Non-pigmented ciliary epithelial cell (primary cell): ENCODE data around the gene USF3.
"Not testable (repeated sequence)": the region's sequence is repeated elsewhere in the genome, so short reads cannot be mapped to it uniquely, and the experiment has no call there.

Experiments used
- DNase-seq: peaks from one replicate; pipeline ENCODE4 v3.0.0-alpha.2; 2010; ENCODE audit warnings: low read depth

The USF3 gene

DNA sequence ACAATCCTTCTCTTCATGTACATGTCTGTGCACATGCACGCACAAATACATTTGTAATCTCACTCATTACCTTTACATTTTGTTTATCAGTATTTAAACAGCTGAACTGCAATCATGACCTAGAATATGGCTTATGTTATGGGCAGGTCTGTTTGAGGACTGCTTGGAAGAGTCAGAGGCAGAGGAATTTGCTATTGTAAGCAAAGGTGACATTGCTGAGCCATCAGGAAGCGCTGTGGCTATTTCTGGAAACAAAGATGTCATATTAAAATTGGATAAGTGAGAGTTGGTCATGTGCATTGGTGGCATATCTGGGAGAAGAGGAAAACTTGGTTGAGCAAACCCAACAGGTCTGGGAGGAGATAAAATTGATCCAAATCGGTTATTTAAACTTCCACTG is 41.6 kb downstream of the USF3 start:
- no peak for DNase-seq

DNA sequence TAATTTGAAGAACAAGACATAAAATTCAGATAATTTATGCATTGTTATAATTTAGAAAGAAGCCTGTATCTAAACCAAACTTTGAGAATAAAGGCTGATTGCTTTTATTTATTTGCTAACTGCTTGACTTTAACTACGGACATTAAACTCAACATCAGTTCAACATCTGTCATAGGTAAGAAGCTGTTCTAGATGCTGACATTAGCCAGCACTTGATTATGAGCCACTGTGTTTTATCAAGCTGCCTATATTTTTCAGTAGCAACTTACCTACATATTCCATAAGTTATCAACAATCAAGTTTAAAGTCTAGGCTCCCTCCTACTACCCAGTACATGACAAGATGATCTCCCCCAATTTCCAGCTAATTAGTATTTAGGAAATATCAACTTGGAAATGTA is 42.1 kb downstream of the USF3 start:
- no peak for DNase-seq

DNA sequence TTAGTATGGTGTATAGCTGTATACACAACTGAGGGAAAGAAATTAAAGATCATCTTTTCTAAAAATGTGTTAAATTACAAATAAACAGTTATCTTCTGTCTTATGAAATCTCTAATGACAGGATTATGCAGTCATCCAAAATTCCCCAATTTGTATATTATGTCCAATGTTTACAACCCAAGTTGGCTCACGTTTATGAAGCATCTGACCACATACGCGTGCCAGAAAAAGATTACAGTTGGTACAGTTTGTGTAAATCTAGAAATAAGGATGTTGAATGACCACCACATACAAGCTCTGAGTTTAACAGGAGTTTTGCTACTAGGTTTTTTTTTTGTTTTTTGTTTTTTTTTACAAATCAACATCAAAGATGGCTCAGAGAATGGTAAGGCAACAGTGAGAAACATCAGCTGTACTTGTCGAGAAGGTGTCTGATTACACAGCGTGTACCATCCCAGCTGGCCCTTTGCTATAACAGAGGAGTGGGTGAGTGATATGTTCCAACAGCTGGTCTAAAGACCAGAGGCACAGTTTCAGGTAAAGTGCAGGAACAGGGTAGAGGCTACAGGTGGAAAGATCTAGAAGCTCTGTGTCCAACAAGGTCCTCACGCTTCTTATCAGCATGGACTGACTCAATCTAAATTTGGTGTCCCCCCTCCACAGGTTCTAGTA is 47.1 kb downstream of the USF3 start:
- no peak for DNase-seq

DNA sequence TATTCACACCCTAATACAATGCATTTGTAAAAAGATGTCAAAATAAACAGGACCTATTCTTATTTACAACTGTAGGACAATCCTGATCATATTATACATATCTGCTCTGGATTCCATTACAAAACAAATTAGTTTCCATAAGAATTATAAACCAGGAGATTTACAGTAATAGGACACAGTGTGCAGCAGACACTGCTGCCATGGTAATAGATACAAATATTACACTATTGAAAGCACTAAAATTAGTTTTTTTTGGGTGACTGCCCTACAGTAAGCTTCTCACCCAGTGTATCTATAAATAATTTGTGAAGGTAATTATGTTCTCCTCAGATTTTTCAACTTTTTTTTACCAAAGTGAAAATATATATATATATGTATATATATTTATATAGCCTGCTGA is 47.9 kb downstream of the USF3 start:
- no peak for DNase-seq

GRCh38 chr3:113643583-113643982 is 52.9 kb downstream of the USF3 start:
- no peak for DNase-seq

DNA sequence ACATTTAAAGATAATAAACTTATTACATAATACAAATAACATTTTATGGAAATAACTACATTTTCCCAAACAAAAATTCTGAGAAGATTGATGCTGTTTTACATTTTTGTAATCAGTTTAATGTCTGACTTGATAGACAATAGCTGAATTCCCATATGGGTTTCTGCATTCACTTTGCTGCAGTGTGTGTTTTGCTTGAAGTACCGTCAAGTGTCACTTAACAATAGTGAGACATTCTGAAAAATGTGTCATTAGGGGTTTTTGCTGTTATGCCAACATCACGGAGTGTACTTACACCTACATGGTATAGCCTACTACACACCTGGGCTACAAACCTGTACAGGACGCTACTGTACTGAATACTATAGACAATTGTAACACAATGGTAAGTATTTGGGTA is 57.5 kb downstream of the USF3 start:
- DNase-seq: no peak

GRCh38 chr3:113637756-113638155 is 58.7 kb downstream of the USF3 start:
- no peak for DNase-seq

DNA sequence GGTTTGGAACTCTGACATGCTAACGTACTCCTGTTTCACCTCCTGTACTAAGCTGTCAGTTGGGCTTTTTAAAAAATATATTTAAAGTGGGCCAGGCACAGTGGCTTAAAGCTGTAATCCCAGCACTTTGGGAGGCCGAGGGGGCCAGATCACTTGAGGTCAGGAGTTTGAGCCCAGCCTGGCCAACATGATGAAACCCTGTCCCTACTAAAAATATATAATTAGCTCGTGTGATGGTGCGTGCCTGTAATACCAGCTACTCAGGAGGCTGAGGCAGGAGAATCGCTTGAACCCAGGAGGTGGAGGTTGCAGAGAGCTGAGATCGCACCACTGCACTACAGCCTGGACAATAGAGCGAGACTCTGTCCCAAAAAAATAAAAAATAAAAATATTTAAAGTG is 60.4 kb downstream of the USF3 start:
- not testable (repeated sequence) for DNase-seq

DNA sequence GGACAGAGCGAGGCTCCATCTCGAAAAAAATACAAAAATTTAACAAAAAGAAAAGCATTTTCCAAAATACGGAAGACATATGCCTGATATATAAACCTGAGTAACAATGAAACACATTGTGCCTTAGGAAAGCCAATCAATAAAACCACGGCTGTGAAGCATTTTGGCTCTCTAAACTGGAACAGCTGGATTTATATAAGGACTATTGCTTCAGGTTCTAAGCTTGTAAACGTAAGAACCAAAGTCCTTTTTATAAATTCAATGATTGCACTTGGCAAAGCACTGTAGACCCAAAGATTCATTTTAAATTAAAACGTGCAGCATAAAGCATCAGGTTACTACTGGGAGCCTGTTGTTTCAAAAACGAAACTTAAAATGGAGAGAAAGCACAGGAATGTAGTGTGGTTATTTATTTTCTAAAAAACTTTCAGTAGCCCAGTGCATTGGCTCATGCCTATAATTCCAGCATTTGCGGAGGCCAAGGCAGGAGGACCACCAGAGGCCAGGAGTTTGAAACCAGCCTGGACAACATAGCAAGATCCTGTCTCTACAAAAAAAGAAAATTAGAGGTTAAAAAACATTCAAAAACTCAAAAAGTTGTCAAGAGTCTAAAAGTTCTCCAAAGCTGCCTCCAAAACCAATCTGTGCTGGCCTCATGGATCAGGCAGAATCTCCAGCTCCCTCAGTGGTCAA is 61.5 kb downstream of the USF3 start:
- DNase-seq: no peak

GRCh38 chr3:113631573-113631972 is 64.9 kb downstream of the USF3 start:
- DNase-seq: no peak

DNA sequence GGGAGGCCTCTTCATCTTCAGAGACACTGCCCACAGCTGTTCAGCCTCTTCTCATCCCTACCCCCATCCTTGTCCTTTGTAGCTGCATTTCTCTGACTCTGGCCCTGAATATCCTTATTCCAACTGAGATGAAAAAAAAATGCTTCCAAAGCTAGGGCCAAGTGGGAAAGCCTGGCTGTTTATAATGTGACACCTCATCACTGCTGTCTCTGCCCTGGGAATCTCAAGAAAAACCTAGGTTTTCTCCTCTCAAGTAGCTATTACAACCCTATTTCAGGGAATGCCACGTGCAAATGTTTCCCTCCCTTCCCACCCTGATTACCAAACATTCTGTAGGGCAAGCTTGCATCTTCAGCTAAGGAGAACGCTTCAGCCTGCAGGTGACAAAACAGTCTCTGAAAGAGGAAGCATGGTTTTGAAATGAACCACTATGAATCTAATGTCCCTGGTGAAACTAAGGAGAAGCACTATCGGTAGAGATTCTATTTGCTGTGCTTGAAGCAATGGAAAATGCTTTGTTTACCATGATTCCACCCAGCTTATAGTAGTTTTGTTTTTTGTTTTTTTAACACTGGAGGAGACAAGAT is 65.4 kb downstream of the USF3 start:
- no peak for DNase-seq

DNA sequence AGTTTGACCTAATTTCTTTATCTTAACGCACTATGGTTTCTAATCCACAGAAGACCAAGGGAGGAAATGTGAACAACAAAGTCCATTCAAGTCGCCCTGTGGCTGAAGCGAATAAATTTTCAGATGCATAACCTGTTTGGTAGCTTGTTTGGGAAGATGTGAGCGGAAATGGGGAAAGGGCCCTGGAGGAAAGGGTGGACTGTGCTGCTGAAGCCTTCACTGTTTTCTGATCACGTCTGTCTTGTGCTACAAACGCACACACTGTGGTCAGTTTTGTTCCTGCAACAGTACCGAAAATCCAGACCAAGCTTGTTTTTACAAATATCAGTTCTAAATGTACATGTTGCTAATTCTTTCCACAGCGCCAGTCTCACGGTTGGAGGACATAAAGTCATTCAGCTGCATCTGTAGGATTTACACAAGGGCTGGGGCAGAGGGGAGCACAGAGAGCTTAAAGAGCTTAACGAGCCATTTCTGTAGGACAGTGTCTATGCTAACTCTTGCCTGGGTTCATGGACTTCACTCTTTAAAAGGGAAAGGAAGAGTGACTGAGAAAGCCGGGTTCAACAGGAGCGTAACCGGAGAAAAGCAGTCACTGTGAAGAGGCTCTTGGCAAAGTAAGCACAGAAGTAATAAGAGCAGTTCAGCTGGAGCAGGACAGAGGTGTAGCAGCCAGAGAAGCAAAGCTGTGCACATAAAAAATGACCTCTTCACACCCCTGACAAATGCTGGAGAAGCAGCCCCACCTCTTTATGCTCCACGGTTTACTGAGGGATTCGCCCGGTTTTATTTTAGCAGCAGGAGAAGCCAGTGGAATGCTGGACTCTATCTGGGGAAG is 66.6 kb downstream of the USF3 start:
- no peak for DNase-seq

- no peak for DNase-seq
Observed at GRCh38 chr3:113628788-113629187, 67.7 kb downstream of the USF3 start.

GRCh38 chr3:113628316-113628715 is 68.1 kb downstream of the USF3 start:
- no peak for DNase-seq

GRCh38 chr3:113626503-113627371 is 69.7 kb downstream of the USF3 start:
- peak; percentile 26 for DNase-seq

- no peak for DNase-seq
Observed at GRCh38 chr3:113625834-113626233, 70.6 kb downstream of the USF3 start.

GRCh38 chr3:113623811-113624210 is 72.6 kb downstream of the USF3 start:
- DNase-seq: no peak

GRCh38 chr3:113623324-113623723 is 73.1 kb downstream of the USF3 start:
- no peak for DNase-seq

DNA sequence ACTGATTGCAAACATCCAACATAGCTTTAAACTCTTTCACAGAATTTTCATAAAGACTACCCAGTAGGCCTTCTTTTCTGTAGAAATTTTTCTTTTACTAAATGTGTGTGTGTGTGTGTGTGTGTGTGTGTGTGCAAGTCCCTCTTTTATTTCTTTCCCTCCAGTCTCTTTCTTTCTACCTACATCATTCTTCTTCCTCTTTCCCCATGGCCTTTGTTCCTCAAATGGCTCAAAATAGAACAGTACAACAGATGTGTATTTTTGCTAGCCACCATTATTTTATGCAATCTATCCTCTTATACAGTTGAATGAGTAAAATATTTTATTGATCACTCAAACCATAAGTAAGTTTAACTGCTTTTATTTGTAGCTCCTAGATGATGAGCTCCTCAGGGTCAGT is 76.4 kb downstream of the USF3 start:
- DNase-seq: no peak

- DNase-seq: no peak
Observed at GRCh38 chr3:113617726-113618125, 78.7 kb downstream of the USF3 start.

- DNase-seq: no peak
Observed at GRCh38 chr3:113615976-113616375, 80.5 kb downstream of the USF3 start.

DNA sequence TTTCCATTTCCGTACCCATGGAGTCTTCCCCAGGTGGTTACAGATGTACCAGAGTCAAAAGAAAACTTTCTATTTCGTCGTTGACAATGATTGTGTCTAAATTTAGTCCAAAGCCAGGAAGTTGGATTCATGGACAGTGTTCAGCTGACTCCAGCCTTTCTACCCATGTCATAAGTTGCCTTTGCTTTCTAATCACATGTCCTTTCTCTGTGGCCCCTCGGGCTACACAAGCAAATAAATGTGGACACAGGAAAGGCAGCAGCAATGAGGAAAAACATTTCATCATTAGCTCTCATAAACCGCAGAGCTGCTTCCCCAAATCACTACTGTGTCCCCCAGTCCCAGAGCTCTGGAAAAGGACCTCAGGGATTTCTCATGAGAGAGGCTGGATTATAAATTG is 82.0 kb downstream of the USF3 start:
- no peak for DNase-seq
